Activated CD4-positive, alpha-beta T cell treated with anti-CD3 and anti-CD28 coated beads for 24 hours (primary cell): ENCODE measurements around the gene PERCC1.

Experiments used
- DNase-seq, 2 donors: peaks; one replicate each; pipeline ENCODE4 v3.0.0-alpha.2; 2020; ENCODE audit warnings: low read depth in 2 of 2

The PERCC1 gene

DNA sequence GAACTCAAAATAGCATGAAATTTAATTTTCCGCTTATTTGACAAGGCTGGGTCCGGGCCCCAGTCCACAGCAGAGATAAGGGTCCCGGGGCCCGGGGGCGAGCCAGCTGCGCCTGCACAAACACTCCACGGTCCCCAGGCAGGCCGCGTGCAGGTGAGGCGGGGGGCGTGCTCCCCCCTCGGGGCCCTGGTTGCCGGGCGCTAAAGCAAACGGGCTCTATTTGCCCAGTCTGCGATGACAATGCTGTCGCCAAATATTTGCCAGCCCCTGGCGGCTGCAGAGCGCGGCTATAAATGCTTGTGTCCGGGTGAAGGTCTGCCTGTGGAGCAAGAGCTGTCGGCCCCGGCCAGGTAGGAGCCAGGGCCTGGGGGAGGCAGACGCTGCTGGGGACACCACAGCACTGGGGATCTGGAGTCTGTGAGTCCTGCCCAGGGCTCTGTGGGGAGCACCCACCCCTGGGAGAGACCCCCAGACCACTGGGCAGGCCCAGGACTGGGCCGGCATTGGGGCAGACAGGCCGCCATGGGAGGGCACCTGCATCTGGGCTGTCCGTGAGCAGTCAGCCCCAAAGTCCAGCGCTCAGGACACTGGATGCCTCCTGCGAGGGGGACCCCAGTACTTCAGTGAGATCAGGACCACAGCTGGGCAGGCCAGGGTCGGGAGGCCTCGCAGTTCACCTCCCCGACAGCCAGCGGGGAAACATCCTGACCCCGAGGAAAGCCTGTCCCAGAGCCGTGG lies at the start of gene PERCC1:
PERCC1 (plus strand) TSS at position 320 of the 738 bp plus-strand sequence. CDS start 1,516 bp downstream, outside the sequence.
- DNase-seq, result no peak

DNA sequence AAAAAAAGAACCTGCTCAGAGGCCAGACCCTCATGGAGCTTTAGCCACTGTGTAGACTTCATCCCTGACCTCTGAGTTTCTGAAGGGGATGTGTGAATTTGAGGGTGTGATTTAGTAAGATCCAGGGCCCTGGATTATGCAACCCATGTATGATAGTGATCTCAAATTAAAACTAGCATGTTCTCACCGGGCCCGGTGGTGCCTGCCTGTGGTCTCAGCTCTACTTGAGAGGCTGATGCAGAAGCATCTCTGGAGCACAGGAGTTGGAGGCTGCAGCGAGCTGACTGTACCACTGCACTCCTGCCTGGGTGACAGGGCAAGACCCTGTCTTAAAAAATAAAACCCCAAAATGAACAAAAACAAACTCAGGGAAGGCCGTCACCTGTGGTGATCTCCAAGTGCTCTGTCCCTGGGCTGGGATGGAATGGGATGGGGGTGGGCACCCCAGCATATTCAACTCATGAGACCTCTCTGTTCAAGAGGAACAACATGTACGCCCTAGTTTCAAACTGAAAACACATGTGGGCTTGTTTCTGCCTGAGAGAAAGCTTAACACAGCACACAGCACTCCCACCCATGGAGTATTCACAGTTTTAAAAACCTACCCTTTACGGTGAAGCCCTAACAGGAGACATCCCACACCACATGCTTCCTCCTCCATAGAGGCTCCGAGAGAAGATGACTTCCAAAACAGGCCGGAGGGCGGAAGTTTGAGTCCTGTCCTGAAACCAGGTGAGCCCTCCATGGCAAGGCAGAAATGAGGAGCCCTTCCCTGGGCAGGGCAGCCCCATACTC lies 49.1 kb upstream of the PERCC1 start:
- DNase-seq, result no peak

DNA sequence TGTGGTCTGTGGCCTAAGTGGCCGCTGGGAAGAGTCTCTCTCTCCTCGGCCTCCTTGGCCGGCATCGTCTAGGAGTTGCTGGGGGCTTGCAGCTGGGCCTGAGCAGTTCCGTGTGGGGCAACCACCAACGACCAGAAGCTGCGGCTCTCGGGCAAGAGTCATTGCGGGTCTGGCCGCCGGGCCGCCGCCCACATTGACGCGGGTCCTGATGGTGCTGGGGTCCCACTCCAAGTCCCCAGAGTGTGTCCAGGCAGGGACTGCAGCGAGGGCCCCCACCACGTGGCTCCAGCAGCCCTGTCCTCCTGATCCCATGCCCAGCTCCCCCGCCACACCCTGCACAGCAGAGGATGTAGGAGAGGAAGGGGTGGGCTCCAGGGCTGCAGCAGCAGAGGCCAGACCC lies 47.3 kb upstream of the PERCC1 start:
- no peak for DNase-seq

DNA sequence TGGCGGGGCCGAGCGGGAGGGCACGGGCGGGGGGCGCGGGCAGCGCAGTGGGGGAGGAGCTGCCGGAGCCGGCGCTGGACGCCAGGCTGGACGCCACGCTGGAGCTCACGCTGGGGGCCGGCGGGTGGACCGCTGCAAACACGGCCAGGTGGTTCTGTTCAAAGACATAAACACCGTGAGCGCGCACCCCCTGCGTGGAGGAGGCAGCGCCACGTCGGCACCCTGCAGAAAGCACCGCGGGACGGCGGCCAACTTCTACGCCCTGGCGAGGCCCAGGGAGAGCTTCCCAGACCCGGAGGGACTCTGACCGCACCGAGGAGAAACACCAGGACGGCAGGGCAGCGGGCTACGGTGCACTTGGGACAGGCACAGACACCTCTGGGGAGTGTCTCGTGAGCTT lies 45.6 kb upstream of the PERCC1 start:
- no peak for DNase-seq

DNA sequence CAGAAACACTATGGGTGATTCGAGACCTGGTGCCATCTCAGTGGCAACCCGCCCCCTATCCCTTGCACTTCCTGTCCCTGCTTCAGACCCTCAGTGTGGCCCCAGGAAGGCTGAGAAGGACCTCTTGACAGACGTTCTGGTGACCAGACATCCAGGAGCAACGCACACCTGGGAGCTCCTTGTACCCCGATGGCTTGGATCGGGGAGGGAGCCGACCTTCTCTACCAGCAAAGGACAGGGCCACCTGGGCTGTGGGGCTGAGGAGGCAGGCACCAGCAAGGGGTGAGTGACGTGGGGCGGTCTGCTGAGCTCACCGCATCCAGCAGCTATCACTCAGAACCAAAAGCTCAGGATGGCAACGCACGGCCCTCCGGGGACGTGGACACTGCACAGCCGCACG lies 43.5 kb upstream of the PERCC1 start:
- DNase-seq, result no peak

- DNase-seq, result no peak
Measured at GRCh38 chr16:1389762-1390161, 41.1 kb upstream of the PERCC1 start.

DNA sequence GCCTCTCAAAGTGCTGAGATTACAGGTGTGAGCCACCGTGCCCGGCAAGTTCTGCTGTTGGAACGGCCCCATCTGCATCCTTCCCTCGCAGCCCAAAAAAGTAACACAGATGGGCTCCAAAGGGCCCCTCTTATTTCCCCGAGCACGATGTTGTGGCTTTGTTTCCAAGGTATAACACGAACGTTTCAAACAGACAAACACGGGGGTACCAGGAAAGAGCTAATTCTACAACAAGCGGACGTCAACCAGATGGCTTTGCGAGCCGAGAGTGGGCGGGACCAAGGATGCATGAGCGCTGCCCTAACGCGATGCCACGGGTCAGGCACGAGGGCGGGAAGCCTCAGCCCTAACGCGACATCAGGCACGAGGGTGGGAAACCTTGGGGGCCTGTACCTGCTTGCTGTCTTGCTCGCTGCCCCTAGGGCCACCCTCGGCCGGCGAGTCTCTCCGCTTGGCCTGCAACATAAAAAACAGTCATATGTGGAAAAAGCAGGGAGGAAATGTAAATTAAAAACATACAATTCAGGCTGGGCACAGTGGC lies 40.6 kb upstream of the PERCC1 start:
- DNase-seq, result no peak

DNA sequence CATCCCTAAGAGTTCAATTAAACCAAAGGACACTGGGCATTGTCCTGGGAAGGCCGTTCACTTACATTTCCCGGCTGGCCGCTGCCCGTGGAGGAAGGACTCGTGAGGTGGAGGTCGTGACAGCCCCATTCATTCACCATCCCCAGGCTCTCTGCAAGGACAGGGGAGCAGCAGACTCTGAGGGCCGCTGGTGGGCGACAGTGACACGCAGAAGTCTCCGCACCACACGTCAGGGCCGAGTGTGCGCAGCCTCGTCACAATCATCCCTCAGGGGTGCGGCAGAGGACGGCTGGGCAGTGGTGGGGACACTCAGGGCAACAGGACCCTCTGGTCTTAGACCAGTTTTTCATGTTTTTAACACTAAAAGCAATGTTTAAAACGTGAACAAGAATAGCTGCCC lies 38.1 kb upstream of the PERCC1 start:
- no peak for DNase-seq

DNA sequence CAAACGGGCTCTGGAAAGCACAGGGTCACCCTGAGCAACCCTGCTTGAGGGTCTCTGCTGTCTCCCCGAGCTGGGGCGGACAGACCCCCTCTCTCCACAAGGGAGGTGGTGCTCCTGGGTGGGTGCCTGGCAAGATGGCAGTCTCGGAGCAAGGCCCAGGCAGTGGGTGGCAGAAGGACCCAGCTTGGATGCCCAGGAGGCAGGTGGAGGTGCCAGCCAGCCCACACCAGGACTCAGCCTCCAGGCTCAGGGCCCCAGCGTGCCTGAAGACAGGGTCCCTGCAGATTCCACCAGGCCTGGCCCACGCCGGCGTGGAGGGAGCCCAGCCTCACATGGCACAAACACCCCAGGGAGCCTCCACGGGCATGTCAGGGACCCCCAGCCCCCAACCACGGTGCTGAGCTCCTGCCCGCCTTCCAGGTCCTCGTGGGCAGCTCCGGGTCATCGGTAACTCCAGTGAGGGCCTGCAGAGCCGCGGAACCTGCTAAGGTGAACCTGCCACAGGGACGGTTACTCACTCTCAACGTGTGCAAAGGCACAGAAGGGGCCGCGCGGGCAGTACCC lies 37.2 kb upstream of the PERCC1 start:
- DNase-seq, result no peak

DNA sequence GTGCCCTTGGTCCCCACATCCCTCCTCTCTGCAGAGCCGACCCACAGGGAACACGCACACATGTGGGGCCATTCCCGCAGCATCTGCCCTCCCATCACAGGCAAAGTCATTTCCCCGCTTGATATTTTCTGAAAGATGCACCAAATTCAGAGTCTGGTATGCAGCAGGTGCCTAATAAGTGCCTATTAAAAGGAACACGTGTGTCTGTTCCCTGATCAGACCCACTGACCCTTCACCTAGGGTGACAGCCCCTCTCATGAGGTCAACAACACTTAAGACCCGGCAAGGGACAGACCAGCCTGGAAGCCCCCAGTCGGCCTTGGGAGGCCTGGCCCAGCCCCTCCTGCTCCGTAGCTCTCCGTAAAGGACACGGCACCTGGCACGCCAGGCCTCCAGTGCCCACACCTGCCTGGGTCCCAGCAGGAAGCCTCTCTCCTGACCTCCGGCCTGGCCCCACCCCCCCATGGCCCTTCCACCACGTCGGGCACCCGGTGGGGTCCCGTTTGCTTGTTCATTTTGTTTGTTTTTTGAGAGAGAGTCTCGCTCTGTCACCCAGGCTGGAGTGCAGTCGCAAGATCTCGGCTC lies 36.4 kb upstream of the PERCC1 start:
- DNase-seq, result no peak

DNA sequence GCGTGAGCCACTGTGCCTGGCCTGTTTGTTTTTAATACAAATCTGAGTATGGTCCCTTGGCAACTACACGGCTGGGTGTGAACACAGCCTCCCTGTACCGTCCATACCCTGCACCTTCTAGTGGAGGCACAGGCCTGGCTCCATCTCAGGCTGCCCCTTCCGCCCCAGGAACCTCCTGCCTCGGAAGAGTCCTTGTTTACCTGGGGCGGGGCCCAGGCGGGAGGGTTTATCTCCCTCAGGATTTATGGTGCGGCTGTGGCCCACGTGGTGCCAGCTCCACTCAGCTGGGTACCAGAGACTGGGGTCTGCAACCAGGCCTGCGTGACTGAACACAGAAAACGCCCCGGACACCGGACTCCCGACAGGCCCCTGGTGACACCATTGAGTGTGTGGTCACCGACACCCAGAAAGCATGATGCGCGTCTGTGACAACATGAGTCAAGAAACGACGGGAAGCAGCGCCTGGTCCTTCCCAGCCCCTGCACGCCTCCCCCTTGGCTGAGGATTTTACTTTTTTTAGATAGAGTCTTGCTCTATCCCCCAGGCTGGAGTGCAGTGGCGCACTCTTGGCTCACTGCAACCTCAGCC lies 35.3 kb upstream of the PERCC1 start:
- no peak for DNase-seq

GRCh38 chr16:1397779-1398178 lies 33.1 kb upstream of the PERCC1 start:
- no peak for DNase-seq

DNA sequence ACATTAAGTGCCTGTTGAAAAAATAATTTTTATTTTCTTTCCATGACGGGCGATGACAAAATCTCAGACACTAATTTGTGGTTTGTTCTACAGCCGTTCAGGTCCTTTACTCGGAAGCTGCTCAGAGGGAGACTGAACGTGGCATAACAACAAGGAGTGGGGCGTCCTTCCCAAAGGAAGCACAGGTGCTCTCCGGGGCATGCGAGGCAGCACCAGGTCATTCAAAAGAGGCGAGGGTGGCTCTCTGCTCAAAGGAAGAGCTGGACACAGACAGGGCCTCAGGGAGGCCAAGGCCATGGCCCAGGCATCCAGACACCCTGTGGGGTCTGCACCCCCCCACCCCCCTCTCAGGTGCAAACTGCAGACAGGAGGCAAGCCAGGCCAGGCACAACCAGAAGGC lies 32.5 kb upstream of the PERCC1 start:
- no peak for DNase-seq

DNA sequence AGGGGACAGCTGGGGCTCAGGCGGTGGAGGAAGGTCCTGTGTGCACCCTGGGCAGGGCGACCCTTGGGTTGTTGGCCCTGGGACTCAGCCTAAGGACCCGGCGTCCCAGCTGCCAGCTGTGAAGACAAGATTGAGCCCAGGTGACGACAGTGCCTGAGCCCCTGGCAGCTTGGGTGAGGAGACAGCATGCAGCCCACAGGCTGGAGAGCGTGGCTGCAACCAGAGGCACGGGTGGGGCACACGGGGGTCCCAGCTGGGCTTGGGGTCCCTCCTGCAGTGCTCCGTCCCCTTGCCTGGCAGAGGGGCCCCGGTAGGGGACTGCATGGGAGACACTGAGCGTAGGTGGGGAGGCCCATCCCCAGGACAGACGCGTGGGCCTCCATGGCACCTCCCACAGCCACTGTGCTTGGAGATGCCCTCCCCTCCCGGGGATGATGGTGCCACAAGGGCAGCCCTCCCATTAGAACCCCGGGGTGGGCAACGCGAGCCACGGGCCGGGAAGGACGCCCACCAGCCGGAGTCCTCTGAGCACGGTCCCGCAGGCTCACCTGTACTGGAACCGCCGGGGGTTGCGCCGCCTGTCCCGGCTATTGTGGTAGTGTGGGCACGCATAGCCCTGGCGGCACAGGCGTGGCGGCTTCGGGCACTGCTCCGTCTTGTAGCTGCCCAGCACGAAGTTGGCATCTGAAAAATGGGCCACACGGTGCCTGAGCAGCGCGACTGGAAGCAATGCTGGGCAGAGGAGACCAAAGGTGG lies 31.9 kb upstream of the PERCC1 start:
- DNase-seq, result no peak

DNA sequence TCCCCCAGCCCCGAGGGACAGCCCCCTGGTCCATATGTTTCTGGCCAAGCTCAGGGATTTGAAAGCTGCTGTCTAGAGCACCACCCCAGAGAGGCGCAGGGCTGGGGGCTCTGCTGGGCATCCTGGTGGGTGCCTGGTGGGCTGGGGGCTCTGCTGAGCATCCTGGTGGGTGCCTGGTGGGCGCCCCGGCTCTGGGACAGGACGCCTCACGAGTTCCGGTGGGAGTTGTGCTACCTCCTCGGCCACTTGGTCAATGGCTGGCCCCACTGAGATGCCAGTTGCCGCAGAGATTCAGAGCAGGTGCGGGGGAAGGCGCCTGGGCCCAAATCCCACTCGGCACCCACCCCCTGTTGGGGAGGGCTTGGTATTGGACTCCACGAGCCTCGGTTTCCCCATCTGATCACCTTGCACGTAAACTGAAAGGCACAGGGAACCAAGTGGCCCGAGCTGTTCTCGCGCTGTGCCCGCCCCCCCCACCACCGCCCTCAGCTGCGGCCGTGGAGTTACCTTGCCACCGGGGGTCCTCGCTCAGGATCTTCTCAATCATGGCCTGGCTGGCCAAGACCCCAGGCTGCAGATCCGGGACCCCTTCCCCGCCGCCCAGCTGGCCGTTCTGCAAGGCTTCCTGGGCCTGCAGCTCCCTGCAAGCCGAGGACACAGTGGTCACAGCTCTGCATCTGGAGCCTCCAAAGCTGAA lies 29.7 kb upstream of the PERCC1 start:
- no peak for DNase-seq

GRCh38 chr16:1401758-1402154 lies 29.1 kb upstream of the PERCC1 start:
- no peak for DNase-seq

- DNase-seq, result no peak
Measured at GRCh38 chr16:1403036-1403435, 27.8 kb upstream of the PERCC1 start.

- no peak for DNase-seq
Measured at GRCh38 chr16:1403733-1404132, 27.1 kb upstream of the PERCC1 start.

DNA sequence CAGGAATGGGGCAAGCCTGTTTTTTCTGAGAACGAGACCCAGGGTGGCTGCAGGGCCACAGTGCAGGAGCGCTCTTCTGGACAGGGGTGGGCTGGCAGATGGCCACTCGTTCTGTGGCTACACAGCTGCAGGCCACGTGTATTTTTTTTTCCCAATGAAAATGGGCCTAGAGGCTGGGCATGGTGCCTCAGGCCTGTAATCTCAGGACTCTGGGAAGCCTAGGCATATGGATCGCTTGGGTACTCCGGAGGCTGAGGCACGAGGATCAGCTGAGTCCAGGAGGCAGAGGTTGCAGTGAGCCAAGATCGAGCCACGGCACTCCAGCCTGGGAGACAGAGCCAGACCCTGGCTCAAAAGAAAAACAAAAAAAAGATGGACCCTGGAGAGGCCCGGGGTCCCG lies 23.1 kb upstream of the PERCC1 start:
- no peak for DNase-seq

DNA sequence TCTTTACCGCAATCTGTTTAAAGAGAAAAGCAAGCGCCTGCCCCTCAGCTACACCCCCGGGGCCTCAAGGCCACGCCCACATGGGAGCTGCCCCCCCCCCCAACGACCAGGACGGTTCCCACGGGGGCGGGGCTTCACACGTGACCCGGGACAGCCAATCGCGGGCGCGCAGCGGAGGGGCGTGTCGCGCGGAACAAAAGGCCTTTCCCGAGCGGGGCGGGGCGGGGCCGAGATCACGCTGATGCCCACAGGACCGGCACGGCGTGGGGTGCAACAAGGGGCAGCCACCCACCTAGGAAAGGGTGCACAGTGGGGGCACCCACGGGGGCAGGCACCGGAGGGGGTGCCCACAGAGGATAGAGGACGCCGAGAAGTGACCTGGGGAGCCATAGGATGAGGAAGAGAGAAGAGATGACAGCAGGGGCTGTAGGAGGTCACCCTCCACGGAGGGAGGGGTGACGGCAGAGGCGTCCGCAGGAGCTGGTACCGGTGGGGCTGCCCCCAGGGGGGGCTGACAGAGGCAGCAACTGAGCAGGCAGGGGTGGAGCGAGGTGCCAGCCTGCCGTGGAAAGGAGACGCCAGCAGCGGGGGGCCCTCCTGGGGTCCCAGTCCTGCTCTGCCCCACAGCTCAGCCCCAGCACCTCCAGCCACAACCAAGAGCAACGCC lies 22.6 kb upstream of the PERCC1 start:
- DNase-seq, result peak; percentile 96 to 97
